ENCODE results near the gene SNTG2.
"Not testable (repeated sequence)": the region's sequence is repeated elsewhere in the genome, so short reads cannot be mapped to it uniquely, and the experiment has no call there.

The SNTG2 gene

GRCh38 chr2:1104364-1104763 lies 153.7 kb downstream of the SNTG2 start:
- no peak for DNase-seq

- not testable (repeated sequence) for DNase-seq
Measured at GRCh38 chr2:1106344-1106743, 155.7 kb downstream of the SNTG2 start.

GRCh38 chr2:1115843-1116539 lies 165.3 kb downstream of the SNTG2 start:
- peak; percentile 27 for DNase-seq

- DNase-seq = no peak
Measured at GRCh38 chr2:1117569-1117968, 166.9 kb downstream of the SNTG2 start.

- no peak for DNase-seq
Measured at GRCh38 chr2:1125217-1125616, 174.6 kb downstream of the SNTG2 start.

- DNase-seq = no peak
Measured at GRCh38 chr2:1125633-1126370, 175.2 kb downstream of the SNTG2 start.

- DNase-seq = no peak
Measured at GRCh38 chr2:1129982-1130381, 179.3 kb downstream of the SNTG2 start.

- no peak for DNase-seq
Measured at GRCh38 chr2:1130922-1131321, 180.3 kb downstream of the SNTG2 start.

- DNase-seq = peak; percentile 99
Measured at GRCh38 chr2:1132328-1132969, 181.8 kb downstream of the SNTG2 start.

- DNase-seq = not testable (repeated sequence)
Measured at GRCh38 chr2:1133896-1134295, 183.2 kb downstream of the SNTG2 start.

- no peak for DNase-seq
Measured at GRCh38 chr2:1134629-1135028, 184.0 kb downstream of the SNTG2 start.

GRCh38 chr2:1136067-1136466 lies 185.4 kb downstream of the SNTG2 start:
- DNase-seq = peak; percentile 14

GRCh38 chr2:1136846-1137245 lies 186.2 kb downstream of the SNTG2 start:
- DNase-seq = no peak

GRCh38 chr2:1137264-1137663 lies 186.6 kb downstream of the SNTG2 start:
- no peak for DNase-seq

GRCh38 chr2:1137913-1138391 lies 187.3 kb downstream of the SNTG2 start:
- DNase-seq = no peak

- DNase-seq = peak; percentile 11
Measured at GRCh38 chr2:1140389-1141003, 189.8 kb downstream of the SNTG2 start.

- no peak for DNase-seq
Measured at GRCh38 chr2:1141079-1141478, 190.4 kb downstream of the SNTG2 start.

GRCh38 chr2:1143129-1143528 lies 192.5 kb downstream of the SNTG2 start:
- no peak for DNase-seq

GRCh38 chr2:1147873-1148612 lies 197.4 kb downstream of the SNTG2 start:
- DNase-seq = no peak

GRCh38 chr2:1150724-1151511 lies 200.3 kb downstream of the SNTG2 start:
- DNase-seq = no peak

- no peak for DNase-seq
Measured at GRCh38 chr2:1152375-1152774, 201.7 kb downstream of the SNTG2 start.

GRCh38 chr2:1153920-1154319 lies 203.3 kb downstream of the SNTG2 start:
- DNase-seq = no peak
